Neural cell (in vitro differentiated cells): ENCODE data around the gene NPFF.

Source experiments
- EP300 ChIP-seq: fragments of 450-650 bp; conservative IDR thresholded peaks from 2 replicates; pipeline ENCODE4 v1.6.1; 2014; ENCODE audit warnings: antibody characterized with exemption, mild to moderate bottlenecking, moderate library complexity; ENCODE audit not compliant: poor library complexity, severe bottlenecking
- POLR2AphosphoS5 ChIP-seq: IDR thresholded peaks from 2 replicates; pipeline ENCODE4 v1.6.1; 2012
- REST ChIP-seq: IDR thresholded peaks from 2 replicates; pipeline ENCODE4 v1.6.1; 2012; ENCODE audit warnings: borderline replicate concordance
- TF ChIP-seq, protein P1 (sequence below): fragments of 450-650 bp; IDR thresholded peaks from 2 replicates; pipeline ENCODE4 v1.5.1; 2014; ENCODE audit warnings: antibody characterized with exemption, mild to moderate bottlenecking, moderate library complexity; ENCODE audit not compliant: poor library complexity, severe bottlenecking

DNA sequence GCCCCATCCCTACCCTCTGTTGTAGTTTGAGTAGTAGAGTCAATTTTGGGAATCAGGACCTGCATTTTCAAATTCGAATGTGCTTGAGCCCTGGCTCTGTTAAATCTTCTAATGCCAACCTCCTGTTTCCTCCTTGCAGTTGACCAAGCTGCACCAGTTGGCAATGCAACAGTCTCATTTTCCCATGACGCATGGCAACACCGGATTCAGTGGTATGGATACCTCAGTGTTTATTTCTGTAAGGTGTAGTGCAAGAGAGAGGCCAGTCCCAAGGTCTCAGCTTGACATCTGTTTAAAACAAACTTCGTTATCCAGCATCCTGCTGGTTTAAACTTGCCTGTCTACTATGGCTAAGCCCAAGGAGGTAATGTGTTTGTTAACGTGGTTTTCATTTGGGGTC lies 40.2 kb downstream of the NPFF start:
- TF ChIP-seq, protein P1, sequence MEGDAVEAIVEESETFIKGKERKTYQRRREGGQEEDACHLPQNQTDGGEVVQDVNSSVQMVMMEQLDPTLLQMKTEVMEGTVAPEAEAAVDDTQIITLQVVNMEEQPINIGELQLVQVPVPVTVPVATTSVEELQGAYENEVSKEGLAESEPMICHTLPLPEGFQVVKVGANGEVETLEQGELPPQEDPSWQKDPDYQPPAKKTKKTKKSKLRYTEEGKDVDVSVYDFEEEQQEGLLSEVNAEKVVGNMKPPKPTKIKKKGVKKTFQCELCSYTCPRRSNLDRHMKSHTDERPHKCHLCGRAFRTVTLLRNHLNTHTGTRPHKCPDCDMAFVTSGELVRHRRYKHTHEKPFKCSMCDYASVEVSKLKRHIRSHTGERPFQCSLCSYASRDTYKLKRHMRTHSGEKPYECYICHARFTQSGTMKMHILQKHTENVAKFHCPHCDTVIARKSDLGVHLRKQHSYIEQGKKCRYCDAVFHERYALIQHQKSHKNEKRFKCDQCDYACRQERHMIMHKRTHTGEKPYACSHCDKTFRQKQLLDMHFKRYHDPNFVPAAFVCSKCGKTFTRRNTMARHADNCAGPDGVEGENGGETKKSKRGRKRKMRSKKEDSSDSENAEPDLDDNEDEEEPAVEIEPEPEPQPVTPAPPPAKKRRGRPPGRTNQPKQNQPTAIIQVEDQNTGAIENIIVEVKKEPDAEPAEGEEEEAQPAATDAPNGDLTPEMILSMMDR, result no peak
- no peak for TF ChIP-seq EP300
- no peak for TF ChIP-seq REST
- TF ChIP-seq POLR2AphosphoS5, result no peak
